Endothelial cell of umbilical vein (primary cell): ENCODE results near the gene TMEM164.

ENCODE experiments used
- CTCF ChIP-seq, 2 donors: IDR thresholded peaks; 1 replicate in 1 of 2; 2 replicates in 1 of 2; pipeline ENCODE4 v1.5.1; 2011; ENCODE audit warnings: low read length in 2 of 2, mild to moderate bottlenecking in 2 of 2, moderate library complexity in 2 of 2, control low read depth in 1 of 2, inconsistent platforms in 1 of 2, low read depth in 1 of 2; ENCODE audit not compliant: insufficient read depth in 1 of 2; ENCODE audit errors: extremely low read depth in 1 of 2
- MAX ChIP-seq: IDR thresholded peaks from 2 replicates; pipeline ENCODE4 v1.6.1; 2011; ENCODE audit not compliant: insufficient read depth, insufficient read length
- MYC ChIP-seq: IDR thresholded peaks from one replicate; pipeline ENCODE4 v1.6.1; 2011; ENCODE audit warnings: mild to moderate bottlenecking, low read depth, low read length

GRCh38 chrX:110135618-110136017, 132.7 kb downstream of the TMEM164 start:
- no peak for TF ChIP-seq CTCF (IDR thresholded peaks at IDR 0.05; ENCODE audit: extremely low read depth in 1 of 2, insufficient read depth in 1 of 2, low read depth in 1 of 2, low read length in 2 of 2)
- no peak for TF ChIP-seq MYC
- no peak for TF ChIP-seq MAX
